IPS-18c (cell line): ENCODE results near the gene MATN4.
A peak's percentile ranks its signal among the peaks of the same experiment; 100 is the strongest.

ENCODE experiments used
- H3K4me3 ChIP-seq: 2 replicates; pipeline ENCODE4 v1.7.0; 2013; ENCODE audit warnings: low read depth, mild to moderate bottlenecking, low read length, moderate library complexity; ENCODE audit not compliant: insufficient read depth
- H3K9me3 ChIP-seq: one replicate; pipeline ENCODE4 v1.6.1; 2013; ENCODE audit warnings: mild to moderate bottlenecking, low read length, moderate library complexity; ENCODE audit not compliant: control insufficient read depth, insufficient read depth

The MATN4 gene

DNA sequence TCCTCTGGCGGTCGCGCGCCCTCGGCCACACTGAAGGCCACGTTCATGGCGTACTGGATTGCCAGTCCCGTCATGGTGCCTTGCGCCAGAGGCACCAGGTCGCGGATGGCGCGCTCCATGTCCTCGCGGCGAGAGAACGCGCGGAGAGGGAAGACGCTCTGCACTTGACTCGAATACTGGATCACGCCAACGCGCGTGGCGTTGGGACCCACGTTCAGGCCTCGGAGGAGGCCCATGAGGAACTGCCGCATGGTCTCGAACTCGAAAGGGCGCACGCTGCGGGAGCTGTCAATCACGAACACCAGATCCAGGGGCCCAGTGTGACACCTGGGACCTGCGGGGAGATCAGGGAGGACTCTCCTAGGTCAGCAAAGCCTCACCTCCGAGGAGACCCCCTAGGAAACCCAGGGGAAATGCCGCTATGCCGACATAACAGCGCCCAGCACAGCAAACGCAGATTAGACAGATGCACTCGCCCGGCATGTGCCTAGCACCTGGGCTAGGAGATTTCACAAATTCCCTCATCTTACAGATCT is 3.6 kb downstream of the MATN4 start:
- no peak overlapping the region for H3K4me3 ChIP-seq
- H3K9me3 ChIP-seq: no peaks in the 10 kb centered on the region

DNA sequence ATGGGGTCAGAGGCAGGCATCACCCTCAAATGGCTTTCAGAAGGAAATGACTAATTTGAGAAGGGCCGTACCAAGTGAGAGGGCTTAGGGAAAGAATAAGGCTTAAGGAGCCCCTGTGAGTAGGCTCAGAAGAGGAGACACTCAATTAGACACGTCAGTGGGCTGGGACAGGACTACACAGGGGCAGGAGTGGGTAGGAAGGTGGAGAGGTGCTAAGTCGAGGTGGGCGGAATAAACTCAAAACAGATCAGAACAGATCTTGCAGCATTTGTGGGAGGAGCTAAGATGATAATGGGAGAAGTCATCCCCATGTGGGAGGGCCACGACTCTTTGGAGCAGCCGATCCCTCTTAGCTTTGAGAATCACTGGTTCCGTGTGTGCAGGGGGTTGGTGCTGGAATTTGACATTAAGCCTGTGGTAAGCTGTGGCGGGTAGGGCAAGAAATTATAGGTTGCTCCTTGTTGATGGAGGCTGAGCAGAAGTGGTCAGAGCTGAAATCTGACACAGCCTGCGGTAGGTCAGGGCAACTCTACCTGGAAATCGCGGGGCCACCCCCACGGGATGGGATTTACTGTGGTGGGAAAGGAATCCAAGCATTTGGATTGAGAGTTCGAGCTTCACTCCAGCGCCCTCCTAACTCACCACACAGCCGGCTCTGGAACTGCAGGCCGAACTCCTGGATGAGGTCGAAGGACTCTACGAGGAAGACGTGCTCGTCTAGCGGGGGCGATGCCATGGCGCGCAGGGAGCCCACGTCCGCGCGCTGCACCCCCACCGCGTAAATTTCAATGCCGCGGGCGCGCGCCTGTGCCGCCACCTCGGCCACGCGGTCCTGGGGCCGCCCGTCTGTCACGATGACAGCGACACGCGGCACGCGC is 4.3 kb downstream of the MATN4 start:
- H3K4me3 ChIP-seq: no peak overlapping the region
- H3K9me3 ChIP-seq: no peaks in the 10 kb centered on the region

DNA sequence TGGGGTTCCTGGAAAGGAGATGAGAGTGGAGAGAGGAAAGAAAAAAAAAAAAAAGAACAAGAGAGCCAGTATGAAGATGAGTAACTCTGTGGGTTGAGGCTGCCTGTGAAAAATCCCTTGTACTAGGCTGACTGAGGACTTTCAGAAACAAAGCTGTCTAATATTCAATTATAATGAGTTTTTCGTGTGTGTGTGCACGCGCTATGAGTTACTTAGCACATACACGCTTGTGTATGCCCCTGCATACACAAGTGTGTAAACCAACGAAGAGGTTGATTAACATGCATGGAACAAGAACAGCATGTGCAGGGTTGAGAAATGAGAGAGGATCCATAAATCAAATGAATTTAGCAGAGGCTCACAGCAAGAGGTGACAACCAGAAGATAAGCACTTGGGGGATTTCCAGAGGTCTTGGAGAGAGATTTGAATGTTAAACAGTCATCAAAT is 6.3 kb downstream of the MATN4 start:
- Histone ChIP-seq H3K9me3 (no peaks in the 10 kb centered on the region), H3K4me3 (no peak overlapping the region)

DNA sequence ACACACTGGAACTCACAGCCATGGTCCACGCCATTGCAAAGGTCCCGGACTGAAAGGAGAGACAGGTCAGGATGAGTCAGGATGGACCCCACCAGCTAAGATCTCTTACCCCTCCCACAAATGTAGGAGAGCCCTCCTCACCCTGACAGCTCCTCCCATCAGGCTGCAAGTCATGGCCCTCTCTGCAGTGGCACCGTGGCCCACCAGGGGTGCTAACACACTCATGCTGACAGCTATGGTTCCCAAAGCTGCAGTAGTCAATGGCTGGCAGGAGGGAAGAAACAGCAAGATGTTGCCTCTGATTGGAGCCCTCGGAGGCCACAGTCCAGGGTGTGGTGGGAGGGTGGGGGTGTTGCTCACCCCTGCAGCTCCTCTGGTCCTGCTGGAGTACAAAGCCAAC is 7.1 kb downstream of the MATN4 start:
- no peak overlapping the region for H3K4me3 ChIP-seq
- no peaks in the 10 kb centered on the region for H3K9me3 ChIP-seq

DNA sequence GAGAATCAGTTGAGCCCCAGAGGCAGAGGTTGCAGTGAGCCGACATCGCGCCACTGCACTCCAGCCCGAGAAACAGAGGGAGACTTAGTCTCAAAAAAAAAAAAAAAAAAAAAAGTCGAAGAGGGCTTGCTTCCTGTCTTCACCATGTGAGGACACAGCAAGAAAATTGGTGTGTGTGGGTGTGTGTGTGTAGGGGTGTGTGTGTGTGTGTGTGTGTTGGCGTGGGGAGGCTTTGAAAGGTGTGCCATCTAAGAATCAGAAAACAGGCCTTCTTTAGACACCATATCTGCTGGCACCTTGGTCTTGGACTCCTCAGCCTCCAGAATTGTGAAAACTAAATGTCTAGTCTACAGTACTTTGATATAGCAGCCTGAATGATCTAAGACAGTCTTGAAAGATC is 8.3 kb downstream of the MATN4 start:
- no peak overlapping the region for H3K4me3 ChIP-seq
- H3K9me3 ChIP-seq: peaks cover 4% of the 10 kb centered on the region

DNA sequence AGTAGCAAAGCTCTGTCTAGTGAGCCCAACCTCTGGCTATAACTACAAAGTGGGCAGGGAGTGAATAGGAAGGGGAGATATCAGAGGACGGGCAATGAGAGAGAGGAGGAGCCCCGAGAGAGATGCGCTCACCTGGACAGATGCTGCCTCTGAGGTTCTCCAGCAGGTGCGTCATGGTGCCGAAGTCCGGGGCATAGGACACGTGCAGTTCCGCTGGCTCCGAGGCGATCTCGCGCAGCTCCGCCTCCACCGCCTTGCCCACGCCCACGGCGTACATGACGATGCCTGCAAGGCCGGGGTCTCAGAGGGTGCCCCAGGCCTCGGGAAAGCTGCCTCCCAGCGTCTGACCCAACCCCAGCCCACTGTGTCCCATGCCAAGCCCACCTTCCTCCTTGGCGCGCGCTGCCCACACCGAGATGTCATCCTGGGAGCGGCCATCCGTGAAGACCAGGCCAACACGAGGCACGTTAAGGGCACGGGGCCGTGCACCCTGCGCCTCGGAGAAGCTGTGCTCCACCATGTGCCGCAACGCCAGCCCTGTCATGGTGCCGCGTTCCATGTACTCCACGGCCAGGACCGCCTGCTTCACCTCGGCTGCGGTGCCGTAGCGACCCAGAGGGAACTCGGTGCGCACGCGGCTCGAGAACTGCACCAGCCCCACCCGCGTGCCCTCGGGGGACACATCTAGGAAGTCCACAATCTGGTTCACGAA is 10.2 kb downstream of the MATN4 start:
- no peak overlapping the region for H3K4me3 ChIP-seq
- H3K9me3 ChIP-seq: peaks cover 11% of the 10 kb centered on the region

DNA sequence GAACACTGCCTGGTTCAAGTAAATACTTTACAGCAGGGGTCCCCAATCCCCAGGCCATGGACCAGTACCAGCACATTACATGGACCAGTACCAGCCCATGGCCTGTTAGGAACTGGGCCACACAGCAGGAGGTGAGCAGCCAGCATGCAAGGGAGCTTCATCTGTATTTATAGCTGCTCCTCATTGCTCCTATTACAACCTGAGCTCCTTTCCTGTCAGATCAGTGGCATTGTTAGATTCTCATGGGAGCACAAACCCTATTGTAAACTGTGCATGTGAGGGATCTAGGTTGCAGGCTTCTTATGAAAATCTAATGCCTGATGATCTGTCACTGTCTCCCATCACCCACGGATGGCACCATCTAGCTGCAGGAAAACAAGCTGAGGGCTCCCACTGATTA is 13.4 kb downstream of the MATN4 start:
- Histone ChIP-seq H3K4me3 (no peak overlapping the region), H3K9me3 (peaks cover 11% of the 10 kb centered on the region)

DNA sequence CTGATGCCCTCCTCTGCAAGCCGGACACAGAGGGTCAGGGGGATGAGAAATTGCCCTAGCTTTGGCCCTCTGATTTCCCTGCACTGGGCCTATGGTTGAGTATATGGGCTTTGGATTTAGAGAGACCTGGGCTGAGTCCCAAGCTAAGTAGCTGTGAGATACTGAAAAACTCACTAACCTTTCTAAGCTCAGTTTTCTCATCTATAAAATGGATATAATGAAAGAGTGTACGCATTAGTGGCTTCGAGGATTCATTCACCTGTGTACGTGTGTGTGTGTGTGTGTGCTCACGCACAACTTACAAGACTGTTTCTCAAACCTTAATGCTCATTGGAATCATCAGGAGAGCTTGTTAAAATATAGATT is 14.1 kb downstream of the MATN4 start:
- Histone ChIP-seq H3K4me3 (no peak overlapping the region), H3K9me3 (peaks cover 11% of the 10 kb centered on the region)

DNA sequence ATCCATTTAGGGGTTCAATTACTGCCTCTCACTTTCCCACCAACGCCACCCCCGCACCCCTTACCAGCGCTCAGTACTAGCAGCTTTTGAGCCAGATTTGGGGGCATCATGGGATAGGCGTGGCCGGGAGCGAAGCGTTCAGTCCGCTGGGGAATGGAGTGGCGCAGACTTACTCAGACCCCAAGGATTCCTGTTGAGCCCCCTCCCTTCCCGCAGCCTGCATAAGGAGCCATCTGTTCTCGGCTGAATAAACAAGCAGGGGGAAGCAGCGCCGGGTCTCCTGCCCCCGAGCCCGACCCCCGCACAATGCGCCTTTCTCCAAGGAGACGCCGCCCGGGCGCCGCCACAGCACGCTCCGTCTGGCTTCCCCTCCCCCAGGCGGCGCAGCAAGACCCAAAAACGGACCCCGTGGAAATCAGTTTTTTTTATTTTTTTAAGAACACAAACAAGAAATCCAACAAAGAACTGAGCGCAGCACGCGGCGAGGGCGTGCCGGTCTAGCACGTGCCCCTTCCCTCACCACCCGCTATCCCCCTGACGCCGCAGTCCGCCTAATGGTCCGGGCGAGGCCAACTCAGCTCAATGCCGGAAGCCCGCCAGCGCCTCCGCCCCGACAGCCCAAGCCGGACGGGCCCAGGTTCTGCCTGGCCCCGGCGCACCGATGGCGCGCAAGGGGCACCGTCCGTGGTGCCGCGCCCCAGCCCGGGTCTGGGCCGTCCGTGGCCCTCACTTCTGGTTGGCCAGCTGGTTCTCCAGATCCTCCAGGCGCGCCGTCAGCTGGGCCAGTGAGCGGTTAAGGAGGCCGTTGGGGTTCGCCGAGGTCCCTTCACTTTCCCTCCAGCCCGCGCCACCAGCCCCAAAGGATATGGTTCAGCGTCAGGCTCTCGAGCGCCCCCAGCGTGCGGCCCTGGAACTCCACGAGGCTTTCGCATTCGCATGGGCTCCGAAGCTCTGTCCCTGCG is 14.8 kb downstream of the MATN4 start:
- peaks cover 11% of the 10 kb centered on the region for H3K9me3 ChIP-seq
- H3K4me3 ChIP-seq: peak overlapping the region; percentile 51

DNA sequence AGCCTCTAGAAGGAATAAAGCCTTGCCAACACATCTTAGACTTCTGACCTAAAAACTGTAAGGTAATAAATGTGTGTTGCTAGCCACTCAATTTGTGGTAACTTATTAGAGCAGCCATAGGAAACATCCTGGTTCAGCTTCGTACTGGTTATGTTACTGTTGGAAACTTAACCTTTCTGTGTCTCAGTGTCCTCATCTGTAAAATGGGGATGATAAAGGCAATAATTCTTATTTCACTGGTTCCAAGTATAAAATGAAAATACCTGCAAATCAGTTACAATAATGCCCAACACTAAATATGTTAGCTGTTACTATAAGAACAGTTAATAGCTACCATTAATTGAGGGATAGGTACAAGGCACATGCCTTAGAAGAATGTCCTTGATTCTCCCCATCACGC is 15.8 kb downstream of the MATN4 start:
- Histone ChIP-seq H3K4me3 (no peak overlapping the region), H3K9me3 (peaks cover 11% of the 10 kb centered on the region)

DNA sequence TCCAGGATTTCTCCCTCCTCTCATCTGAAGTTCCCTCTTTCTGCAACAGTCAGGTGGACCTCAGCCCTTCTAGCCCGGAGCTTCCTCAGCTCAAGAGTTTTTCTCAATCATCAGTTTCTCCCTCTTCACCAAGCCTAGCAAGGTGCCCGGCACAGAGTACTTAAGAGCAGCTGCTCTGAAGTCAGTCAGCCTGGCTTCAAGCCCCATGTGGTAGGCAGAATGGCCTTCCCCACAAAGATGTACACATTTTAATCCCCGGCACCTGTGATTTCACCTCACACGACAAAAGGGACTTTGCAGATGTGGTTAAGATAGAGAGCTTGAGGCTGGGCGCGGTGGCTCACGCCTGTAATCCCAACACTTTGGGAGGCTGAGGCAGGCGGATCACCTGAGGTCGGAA is 16.6 kb downstream of the MATN4 start:
- H3K9me3 ChIP-seq: peaks cover 11% of the 10 kb centered on the region
- H3K4me3 ChIP-seq: no peak overlapping the region

DNA sequence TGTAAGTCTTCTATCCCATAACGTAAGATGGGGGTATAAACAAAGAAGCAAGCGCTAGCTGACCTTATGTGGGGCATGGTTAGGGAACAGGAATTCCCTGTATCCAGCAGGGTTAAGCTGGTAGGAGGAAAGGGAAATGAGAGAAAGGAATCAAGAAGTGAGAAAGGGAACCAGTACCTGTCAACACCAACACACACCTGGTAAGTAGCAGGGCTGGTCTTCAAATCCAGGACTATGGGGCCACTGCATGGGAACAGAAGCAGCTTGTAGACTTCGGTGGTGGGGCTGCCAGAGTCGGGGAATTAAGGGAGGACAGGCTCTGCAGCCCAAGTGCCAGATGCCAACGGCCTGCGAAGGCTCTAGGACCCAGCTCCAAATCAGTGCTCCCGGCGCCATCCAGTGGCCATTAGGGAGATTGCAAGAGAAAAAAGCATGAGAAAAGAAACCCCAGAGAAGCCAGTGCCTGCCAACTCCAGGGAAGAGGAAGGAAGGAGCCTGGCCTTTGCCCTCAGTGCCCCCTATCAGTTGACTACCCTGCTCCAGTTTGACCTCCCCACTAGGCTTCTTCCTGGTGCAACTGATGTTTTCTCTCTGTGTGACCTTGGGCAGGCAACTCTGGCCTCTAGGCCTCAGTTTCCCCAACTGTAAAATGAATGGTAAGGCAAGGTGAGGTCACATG is 17.3 kb downstream of the MATN4 start:
- peaks cover 11% of the 10 kb centered on the region for H3K9me3 ChIP-seq
- no peak overlapping the region for H3K4me3 ChIP-seq

DNA sequence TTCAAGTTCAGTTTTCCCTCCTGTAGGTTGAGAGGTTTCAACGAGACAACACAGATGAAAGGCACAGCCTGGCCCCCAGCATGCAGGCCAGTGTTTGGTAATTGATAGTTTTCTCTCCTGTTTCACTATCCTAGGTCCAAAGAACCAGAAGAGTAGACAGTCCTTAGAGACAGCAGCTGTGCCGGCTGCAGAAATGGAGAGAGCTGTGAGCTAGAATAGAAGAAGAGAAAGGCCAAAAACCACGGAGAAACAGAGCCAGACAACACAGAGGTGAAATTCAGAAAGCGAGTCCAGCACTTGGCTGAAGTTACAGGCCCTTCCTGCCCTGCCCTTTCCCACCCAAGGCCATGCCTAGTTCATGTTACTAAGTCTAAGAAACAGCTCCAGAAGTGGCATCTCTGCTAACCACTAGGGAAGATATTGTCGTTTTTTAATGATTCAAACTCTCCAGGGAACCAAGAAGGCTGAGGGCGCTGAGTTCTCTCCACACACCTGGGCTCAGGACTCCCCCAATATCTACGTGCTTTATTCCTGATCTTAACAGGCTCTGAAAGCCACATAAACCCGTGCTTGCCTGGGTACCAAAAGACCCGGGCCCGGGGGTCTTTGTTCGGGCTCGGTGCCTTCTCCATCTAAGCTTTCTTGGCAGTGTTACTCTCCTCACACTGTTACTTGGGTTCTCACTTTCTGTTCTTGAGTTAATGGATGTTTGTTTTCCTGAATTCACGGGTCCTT is 18.0 kb downstream of the MATN4 start:
- Histone ChIP-seq H3K4me3 (no peak overlapping the region), H3K9me3 (peaks cover 10% of the 10 kb centered on the region)

DNA sequence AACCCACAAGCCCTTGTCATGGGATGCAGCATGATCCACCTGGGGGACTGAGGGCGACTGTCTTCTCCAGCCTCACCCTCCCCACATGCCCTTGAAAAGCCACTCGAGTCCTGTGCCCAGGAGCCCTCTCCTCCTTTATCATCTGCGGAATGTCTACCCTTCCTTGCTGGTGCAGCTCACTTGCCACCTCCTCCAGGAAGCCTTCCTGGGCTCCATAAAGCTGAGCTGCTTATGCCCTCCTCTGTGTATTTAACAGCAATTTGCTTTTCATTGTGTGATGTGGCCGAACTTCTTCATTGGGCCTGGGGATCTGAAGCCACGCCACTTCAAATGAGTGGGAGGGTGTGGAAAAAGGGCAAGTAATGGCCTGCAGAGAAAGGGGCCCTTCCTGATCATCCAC is 19.2 kb downstream of the MATN4 start:
- no peaks in the 10 kb centered on the region for H3K9me3 ChIP-seq
- H3K4me3 ChIP-seq: no peak overlapping the region

DNA sequence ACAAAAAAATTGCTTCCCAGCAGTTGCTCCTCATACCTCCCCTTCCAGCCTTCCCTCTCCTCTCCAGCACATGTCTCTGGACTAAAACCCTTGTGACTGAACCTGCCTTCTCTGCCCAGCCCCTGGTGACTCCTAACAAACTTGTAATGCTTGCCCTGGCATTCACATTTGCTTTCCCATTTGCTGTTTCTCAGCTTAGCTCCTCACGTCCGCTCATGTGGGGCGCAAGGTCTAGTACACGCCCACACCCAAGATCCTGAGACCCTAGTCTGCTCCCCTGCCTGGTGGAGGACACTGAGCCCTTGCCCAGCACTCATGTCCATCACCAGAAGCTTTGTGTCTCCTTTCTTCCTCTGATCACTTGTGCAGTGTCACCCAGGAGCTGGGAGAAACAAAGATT is 19.7 kb downstream of the MATN4 start:
- Histone ChIP-seq H3K4me3 (no peak overlapping the region), H3K9me3 (no peaks in the 10 kb centered on the region)

DNA sequence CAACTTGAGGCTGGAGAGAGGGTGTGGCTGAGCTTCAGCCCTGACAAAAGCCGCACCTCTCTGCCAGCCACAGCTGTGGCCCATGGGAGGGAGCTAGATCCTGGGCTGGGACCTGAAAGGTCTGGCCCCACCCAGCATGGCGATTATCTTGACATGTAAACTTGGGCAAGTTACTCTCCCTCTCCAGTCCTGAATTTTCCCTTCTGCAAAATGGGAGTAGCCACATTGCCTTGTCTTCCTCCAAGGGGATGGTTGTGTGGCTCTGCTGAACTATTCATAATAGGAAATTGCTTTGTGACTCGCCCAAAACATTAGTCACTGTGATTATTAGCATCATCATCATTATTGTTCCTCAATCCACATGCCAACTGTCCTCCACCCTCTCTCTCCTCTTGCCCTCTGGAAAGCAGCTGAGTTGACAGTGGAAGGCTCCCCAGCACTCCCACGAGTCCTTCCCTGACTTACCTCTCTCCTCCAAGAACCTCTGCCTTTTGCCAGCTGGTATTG is 24.5 kb downstream of the MATN4 start:
- H3K9me3 ChIP-seq: no peaks in the 10 kb centered on the region

More for the DNA sequence above, 24.5 kb downstream of the MATN4 start:
- H3K4me3 ChIP-seq: no peak overlapping the region
